WERI-Rb-1 (cell line): ENCODE measurements around the gene MGAT2.

Experiments used
- DNase-seq: peaks from one replicate; pipeline ENCODE4 v3.0.0-alpha.2; 2020
- H3K27ac ChIP-seq: fragments of 250-450 bp; sonication (Bioruptor Pico); 2 replicates; pipeline ENCODE4 v1.5.1; 2020; ENCODE audit warnings: mild to moderate bottlenecking, moderate library complexity
- H3K27me3 ChIP-seq: fragments of 250-450 bp; sonication (Bioruptor Pico); 2 replicates; pipeline ENCODE4 v1.5.1; 2021; ENCODE audit warnings: mild to moderate bottlenecking, low read depth, moderate library complexity; ENCODE audit not compliant: insufficient read depth, severe bottlenecking
- H3K36me3 ChIP-seq: fragments of 250-450 bp; sonication (Bioruptor Pico); 2 replicates; pipeline ENCODE4 v1.5.1; 2020; ENCODE audit warnings: mild to moderate bottlenecking, moderate library complexity
- H3K4me3 ChIP-seq: 2 replicates; pipeline ENCODE4 v1.5.1; 2011; ENCODE audit warnings: low read depth, mild to moderate bottlenecking, control low read depth, low read length
- H3K9me3 ChIP-seq: fragments of 250-450 bp; sonication (Bioruptor Pico); 2 replicates; pipeline ENCODE4 v1.5.1; 2021; ENCODE audit warnings: mild to moderate bottlenecking, moderate library complexity; ENCODE audit not compliant: severe bottlenecking
- TF ChIP-seq, protein P1 (sequence below): IDR thresholded peaks from 2 replicates; pipeline ENCODE4 v1.5.1; 2011; ENCODE audit warnings: low read depth, mild to moderate bottlenecking, control low read depth, inconsistent platforms, low read length

Gene MGAT2

DNA sequence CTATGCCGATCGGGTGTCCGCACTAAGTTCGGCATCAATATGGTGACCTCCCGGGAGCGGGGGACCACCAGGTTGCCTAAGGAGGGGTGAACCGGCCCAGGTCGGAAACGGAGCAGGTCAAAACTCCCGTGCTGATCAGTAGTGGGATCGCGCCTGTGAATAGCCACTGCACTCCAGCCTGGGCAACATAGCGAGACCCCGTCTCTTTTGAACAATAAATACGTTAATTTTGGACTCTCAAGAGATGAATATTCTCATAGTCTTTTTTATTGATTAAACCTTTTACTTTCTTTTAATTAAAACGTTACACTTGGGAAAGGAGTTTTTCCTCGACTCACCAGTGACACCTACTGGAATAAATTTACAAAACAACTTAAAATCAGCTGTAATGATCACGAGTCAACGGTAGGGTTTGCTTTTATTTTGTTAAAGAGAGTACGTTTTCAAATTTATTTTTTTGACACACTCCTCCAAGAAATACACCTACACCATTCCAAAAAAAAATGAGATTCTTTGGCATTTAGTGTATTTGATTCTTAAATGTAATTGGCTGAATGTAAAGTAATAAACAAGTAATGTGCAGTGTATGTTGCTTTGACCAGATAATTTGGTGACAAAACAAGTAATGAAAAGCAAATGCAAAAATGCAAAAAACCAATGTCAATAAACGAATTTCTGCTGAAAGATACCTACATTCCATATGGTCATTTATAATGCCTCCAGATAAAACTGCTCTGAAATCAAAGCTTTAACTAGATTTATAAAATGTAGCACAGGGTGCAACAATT lies 33.7 kb upstream of the MGAT2 start:
- TF ChIP-seq, protein P1, sequence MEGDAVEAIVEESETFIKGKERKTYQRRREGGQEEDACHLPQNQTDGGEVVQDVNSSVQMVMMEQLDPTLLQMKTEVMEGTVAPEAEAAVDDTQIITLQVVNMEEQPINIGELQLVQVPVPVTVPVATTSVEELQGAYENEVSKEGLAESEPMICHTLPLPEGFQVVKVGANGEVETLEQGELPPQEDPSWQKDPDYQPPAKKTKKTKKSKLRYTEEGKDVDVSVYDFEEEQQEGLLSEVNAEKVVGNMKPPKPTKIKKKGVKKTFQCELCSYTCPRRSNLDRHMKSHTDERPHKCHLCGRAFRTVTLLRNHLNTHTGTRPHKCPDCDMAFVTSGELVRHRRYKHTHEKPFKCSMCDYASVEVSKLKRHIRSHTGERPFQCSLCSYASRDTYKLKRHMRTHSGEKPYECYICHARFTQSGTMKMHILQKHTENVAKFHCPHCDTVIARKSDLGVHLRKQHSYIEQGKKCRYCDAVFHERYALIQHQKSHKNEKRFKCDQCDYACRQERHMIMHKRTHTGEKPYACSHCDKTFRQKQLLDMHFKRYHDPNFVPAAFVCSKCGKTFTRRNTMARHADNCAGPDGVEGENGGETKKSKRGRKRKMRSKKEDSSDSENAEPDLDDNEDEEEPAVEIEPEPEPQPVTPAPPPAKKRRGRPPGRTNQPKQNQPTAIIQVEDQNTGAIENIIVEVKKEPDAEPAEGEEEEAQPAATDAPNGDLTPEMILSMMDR, result peak; percentile 53
- Histone ChIP-seq H3K27ac (peak overlapping the region; percentile 88), H3K4me3 (peak overlapping the region; percentile 99), H3K9me3 (no peaks in the 10 kb centered on the region), H3K36me3 (peaks cover 32% of the 10 kb centered on the region), H3K27me3 (no peaks in the 10 kb centered on the region)
- DNase-seq, result peak; percentile 38

DNA sequence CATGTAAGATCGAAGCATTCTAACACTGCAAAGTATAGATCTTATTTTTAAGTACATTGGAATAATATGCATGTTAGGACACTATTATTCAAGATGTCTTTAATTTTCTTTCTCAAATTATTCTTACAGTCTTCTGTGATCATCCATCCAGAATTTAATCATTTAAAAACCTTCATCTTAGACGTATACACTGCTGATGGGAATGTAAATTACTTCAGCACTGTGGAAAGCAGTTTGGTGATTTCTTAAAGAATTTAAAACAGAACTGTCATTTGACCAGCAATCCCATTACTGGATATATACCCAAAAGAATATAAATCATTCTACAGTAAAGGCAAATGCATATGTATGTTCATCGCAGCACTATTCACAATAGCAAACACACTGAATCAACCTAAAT lies 31.2 kb upstream of the MGAT2 start:
- Histone ChIP-seq H3K27ac (no peak overlapping the region), H3K36me3 (peaks cover 7% of the 10 kb centered on the region), H3K27me3 (no peaks in the 10 kb centered on the region), H3K4me3 (no peak overlapping the region), H3K9me3 (no peaks in the 10 kb centered on the region)
- TF ChIP-seq, protein P1, result no peak
- DNase-seq, result no peak

DNA sequence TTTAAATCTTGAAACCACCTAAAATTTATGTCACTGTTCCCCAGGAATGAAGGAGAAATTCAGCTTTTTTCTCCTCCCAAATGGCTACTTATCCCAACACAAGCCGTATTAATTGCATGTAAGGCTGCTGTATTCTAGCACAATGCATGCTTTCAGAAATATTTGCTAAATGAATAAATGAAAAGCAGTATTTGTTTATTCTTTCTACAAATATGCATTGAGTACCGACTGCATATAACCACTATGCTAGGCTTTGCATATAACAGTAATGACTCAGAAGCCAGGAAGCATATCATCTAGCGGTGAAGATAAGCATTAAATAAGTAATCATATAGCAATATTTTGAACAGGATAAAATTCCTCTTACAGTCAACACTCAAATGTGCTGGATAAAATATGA lies 27.6 kb upstream of the MGAT2 start:
- no peak overlapping the region for H3K4me3 ChIP-seq
- no peak for DNase-seq
- H3K27ac ChIP-seq, result no peak overlapping the region
- H3K27me3 ChIP-seq, result no peaks in the 10 kb centered on the region
- no peaks in the 10 kb centered on the region for H3K9me3 ChIP-seq
- TF ChIP-seq, protein P1, result no peak
- no peaks in the 10 kb centered on the region for H3K36me3 ChIP-seq

- DNase-seq, result no peak
Measured at GRCh38 chr14:49594347-49595091, 26.1 kb upstream of the MGAT2 start.

DNA sequence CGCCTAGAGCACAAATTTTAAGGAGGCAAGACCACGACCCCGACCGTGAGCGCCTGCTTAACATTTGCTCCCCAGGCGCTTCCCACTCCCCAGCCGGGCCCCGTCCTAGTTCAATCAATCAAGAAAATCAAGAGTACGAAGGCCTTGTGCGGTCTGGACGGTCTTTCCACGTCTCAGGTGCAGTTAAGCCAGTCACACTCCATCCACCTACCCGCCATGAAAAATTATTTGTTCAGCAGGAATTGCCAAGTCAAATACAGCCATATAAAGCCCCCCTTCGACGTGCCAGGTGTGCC lies 22.5 kb upstream of the MGAT2 start:
- H3K4me3 ChIP-seq, result peak overlapping the region; percentile 99
- TF ChIP-seq, protein P1, result no peak
- peak overlapping the region; percentile 100 for H3K27ac ChIP-seq
- H3K27me3 ChIP-seq, result no peaks in the 10 kb centered on the region
- DNase-seq, result no peak
- H3K9me3 ChIP-seq, result no peaks in the 10 kb centered on the region
- H3K36me3 ChIP-seq, result peaks cover 25% of the 10 kb centered on the region

More at GRCh38 chr14:49594347-49595091, 26.1 kb upstream of the MGAT2 start:
- no peak overlapping the region for H3K4me3 ChIP-seq
- H3K36me3 ChIP-seq, result peaks cover 11% of the 10 kb centered on the region
- H3K27ac ChIP-seq, result no peak overlapping the region
- no peaks in the 10 kb centered on the region for H3K27me3 ChIP-seq
- H3K9me3 ChIP-seq, result no peaks in the 10 kb centered on the region
- TF ChIP-seq, protein P1, result no peak
